HEK293 (cell line): ENCODE data around the gene STRIP1.

Experiments
- CTCF ChIP-seq: fragments of 450-650 bp; formaldehyde crosslinking; IDR thresholded peaks from 2 replicates; pipeline ENCODE4 v1.5.1; 2016; ENCODE audit warnings: missing biosample characterization, missing genetic modification characterization
- MYNN ChIP-seq: fragments of 450-650 bp; formaldehyde crosslinking; IDR thresholded peaks from 2 replicates; pipeline ENCODE4 v1.5.1; 2016; ENCODE audit warnings: missing biosample characterization, missing genetic modification characterization, borderline replicate concordance
- SCRT2 ChIP-seq: fragments of 450-650 bp; formaldehyde crosslinking; IDR thresholded peaks from 2 replicates; pipeline ENCODE4 v1.5.1; 2016; ENCODE audit warnings: missing biosample characterization, missing genetic modification characterization
- ZNF114 ChIP-seq: fragments of 450-650 bp; formaldehyde crosslinking; IDR thresholded peaks from 2 replicates; pipeline ENCODE4 v1.5.0; 2017; ENCODE audit warnings: missing biosample characterization, missing genetic modification characterization
- ZNF423 ChIP-seq: fragments of 450-650 bp; formaldehyde crosslinking; IDR thresholded peaks from 2 replicates; pipeline ENCODE4 v1.5.1; 2016; ENCODE audit warnings: missing biosample characterization, missing genetic modification characterization
- TF ChIP-seq, protein P1 (sequence below): fragments of 450-650 bp; formaldehyde crosslinking; IDR thresholded peaks from 2 replicates; pipeline ENCODE4 v1.5.1; 2016; ENCODE audit warnings: missing biosample characterization, missing genetic modification characterization

DNA sequence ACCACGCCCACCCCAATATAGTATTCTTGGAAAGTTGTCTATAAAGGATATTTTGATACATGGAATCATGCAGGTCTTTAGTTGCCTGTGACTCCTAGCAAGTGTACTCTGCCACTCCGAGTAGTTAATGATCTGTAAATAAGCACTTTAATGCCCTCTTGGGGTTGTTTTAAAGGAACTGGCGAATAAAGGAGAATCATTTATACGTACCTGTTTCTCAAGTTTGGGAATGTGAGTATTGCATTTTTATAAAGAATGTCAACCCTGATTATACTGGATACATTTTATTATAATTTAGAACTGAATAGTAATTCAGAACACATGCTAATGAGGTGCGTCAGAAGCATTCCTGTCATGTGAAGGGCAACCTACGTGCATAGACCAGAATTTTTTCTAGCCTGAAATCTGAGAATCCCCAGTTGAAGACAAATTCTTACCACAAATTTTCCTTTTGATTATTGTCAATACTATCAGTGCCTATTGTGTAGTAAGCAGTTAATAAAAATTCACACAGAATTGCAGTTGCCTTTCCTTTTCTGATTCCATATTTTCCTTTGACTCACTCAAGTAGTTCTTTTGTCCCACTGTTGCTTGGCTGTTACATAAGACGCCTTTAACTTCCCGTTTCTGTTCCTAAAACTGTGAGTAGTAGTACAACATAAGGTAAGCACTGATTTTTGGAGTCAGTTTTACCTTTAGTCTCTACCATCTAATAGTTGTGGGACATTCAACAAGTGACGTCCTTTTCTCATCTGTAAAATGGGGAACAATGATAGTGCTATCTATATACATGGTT lies 44.7 kb upstream of the STRIP1 start:
- no peak for TF ChIP-seq ZNF114 (tag by site-specific recombination)
- TF ChIP-seq MYNN (tag by site-specific recombination), result no peak
- no peak for TF ChIP-seq CTCF (tag by site-specific recombination)
- TF ChIP-seq, protein P1, sequence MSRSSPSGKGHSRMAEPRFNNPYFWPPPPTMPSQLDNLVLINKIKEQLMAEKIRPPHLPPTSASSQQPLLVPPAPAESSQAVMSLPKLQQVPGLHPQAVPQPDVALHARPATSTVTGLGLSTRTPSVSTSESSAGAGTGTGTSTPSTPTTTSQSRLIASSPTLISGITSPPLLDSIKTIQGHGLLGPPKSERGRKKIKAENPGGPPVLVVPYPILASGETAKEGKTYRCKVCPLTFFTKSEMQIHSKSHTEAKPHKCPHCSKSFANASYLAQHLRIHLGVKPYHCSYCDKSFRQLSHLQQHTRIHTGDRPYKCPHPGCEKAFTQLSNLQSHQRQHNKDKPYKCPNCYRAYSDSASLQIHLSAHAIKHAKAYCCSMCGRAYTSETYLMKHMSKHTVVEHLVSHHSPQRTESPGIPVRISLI, result no peak
- TF ChIP-seq ZNF423 (tag by site-specific recombination), result no peak
- TF ChIP-seq SCRT2 (tag by site-specific recombination), result peak; percentile 94
